HG02973 (cell line): Measurements from ENCODE around the gene FASTK.

Experiments
- ATAC-seq: cut with Tn5 transposase; IDR thresholded peaks from one replicate; pipeline ENCODE4 v1.9.1; 2021; ENCODE audit warnings: moderate library complexity; ENCODE audit not compliant: unreplicated experiment

FASTK gene

GRCh38 chr7:151100921-151101320 is 20.3 kb upstream of the FASTK start:
- no peak for ATAC-seq

- ATAC-seq: no peak
These were observed 19.0 kb upstream of the FASTK start for GRCh38 chr7:151099486-151100211.

- no peak for ATAC-seq
These were observed 15.3 kb upstream of the FASTK start for GRCh38 chr7:151095828-151096475.

GRCh38 chr7:151095123-151095797 is 14.7 kb upstream of the FASTK start:
- no peak for ATAC-seq

- ATAC-seq: no peak
These were observed 14.1 kb upstream of the FASTK start for GRCh38 chr7:151094675-151095074.

- ATAC-seq: no peak
These were observed 13.1 kb upstream of the FASTK start for GRCh38 chr7:151093748-151094147.

GRCh38 chr7:151091988-151092387 is 11.4 kb upstream of the FASTK start:
- ATAC-seq: no peak

- no peak for ATAC-seq
These were observed 10.8 kb upstream of the FASTK start for GRCh38 chr7:151091431-151091830.

GRCh38 chr7:151091003-151091402 is 10.4 kb upstream of the FASTK start:
- no peak for ATAC-seq

- no peak for ATAC-seq
These were observed 9.5 kb upstream of the FASTK start for GRCh38 chr7:151089893-151090730.

GRCh38 chr7:151088856-151089699 is 8.5 kb upstream of the FASTK start:
- no peak for ATAC-seq

GRCh38 chr7:151088019-151088855 is 7.6 kb upstream of the FASTK start:
- no peak for ATAC-seq

GRCh38 chr7:151087245-151088018 is 6.8 kb upstream of the FASTK start:
- no peak for ATAC-seq

GRCh38 chr7:151086802-151087244 is 6.2 kb upstream of the FASTK start:
- ATAC-seq: no peak

- ATAC-seq: peak; percentile 30
These were observed 5.3 kb upstream of the FASTK start, which contains the start of gene AGAP3 for GRCh38 chr7:151085691-151086620. Gene AGAP3 (plus strand): TSS chr7:151086475. CDS start chr7:151086742, 267 bp downstream.

GRCh38 chr7:151085329-151085690 is 4.7 kb upstream of the FASTK start:
- ATAC-seq: no peak

- no peak for ATAC-seq
These were observed 3.2 kb upstream of the FASTK start for GRCh38 chr7:151083824-151084160.
